HG03060 (cell line): ENCODE results near the gene HSFX2.
"Not testable (repeated sequence)": the region's sequence is repeated elsewhere in the genome, so short reads cannot be mapped to it uniquely, and the experiment has no call there.

Experiments used
- ATAC-seq: cut with Tn5 transposase; IDR thresholded peaks from one replicate; pipeline ENCODE4 v1.9.1; 2021; ENCODE audit warnings: low read depth, moderate number of reproducible peaks; ENCODE audit not compliant: unreplicated experiment

Gene HSFX2, protein sequence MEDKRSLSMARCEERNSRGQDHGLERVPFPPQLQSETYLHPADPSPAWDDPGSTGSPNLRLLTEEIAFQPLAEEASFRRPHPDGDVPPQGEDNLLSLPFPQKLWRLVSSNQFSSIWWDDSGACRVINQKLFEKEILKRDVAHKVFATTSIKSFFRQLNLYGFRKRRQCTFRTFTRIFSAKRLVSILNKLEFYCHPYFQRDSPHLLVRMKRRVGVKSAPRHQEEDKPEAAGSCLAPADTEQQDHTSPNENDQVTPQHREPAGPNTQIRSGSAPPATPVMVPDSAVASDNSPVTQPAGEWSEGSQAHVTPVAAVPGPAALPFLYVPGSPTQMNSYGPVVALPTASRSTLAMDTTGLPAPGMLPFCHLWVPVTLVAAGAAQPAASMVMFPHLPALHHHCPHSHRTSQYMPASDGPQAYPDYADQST

DNA sequence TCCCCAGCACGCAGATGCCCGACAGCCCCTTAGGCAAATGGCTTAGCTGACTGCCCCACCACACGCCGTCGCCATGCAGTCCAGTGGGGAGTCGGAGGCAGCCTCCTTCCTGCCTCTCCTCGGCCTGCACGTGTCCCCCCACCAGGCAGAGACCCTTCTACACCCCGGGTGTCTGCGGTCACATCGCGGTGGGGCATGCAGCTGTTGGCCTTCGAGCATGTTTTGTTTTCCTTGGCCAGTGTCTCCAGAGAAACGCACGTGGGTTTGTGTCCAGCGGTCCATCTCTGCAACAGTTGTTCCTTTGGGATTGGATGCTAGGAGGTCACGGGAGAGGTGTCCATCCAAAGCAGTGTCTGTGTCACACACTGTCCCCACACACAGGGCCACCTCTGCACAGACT lies at the start of gene HSFX2:
Gene HSFX2, minus strand, starts transcription at position 101 of the 400 bp plus-strand sequence. CDS start 614 bp downstream, outside the sequence.
- not testable (repeated sequence) for ATAC-seq

DNA sequence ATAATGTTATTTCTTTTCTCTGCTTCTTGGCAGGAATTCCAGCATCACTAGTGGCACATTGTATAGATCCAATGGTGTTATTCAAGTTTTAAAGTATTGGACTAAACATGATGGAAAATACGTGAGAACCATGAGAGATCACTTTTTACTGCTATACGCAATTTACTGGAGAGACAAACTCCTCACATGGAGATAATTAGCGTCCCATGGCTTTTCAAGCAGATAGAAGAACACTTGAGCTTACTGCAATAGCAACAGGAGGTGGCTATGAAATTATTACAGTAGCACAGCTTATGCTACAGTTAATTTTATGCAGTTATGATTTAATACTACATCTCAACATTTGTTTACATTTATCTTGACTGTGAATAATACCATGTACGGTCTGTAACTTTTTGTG lies 48.4 kb upstream of the HSFX2 start:
- no peak for ATAC-seq

DNA sequence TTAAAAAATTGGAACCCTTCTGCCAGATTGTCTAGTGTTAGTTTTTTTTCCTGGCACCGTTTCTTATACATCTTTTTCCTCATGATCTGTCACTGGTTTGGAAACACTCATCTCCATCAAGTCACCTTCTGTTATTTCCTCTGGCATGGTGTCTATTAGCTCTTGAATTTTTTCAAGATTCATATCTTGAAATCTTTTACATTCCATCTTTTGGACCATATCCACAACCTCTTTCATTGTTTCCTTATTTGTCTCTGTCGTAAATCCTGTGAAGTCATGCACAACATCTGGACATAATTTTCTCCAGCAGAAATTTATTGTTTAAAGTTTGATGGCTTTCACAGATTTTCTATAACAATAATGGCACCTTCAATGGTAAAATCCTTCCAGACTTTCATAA lies 46.7 kb upstream of the HSFX2 start:
- no peak for ATAC-seq

DNA sequence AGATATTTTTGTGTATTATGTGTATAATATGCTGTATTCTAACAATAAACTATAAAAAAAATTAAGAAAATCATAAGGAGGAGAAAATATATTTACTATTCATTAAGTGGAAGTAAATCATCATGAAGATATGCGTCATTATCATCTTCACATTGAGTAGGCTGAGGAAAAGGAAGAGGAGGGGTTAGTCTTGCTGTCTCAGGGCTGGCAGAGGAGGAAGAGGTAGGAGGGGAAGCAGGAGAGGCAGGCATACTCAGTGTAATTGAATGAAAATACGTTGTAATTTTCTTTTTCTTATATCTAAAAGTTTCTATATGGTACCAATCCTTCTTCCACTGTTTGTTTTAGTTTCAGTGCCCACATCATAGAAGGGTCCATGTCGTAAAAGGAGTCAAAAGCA lies 46.3 kb upstream of the HSFX2 start:
- no peak for ATAC-seq

DNA sequence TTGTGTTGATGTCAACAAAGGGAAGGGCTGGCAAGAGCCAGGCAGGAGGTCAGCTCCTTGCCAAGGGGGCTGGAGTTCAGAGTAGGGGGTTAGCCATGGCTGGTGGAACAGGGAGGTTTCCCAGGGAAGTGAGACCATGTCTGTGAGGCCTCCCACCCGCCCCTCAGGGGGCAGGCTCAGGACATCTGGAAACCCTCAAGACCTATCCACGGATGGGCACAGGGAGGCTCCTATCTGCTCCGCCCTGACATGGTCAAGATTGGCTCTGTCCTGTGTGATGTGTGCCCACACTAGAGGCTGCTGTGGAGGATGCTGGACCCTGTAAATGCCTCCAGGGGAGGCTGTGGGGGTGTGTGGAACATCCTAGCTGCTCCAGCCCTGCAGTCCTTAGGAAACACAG lies 44.5 kb upstream of the HSFX2 start:
- ATAC-seq = no peak

DNA sequence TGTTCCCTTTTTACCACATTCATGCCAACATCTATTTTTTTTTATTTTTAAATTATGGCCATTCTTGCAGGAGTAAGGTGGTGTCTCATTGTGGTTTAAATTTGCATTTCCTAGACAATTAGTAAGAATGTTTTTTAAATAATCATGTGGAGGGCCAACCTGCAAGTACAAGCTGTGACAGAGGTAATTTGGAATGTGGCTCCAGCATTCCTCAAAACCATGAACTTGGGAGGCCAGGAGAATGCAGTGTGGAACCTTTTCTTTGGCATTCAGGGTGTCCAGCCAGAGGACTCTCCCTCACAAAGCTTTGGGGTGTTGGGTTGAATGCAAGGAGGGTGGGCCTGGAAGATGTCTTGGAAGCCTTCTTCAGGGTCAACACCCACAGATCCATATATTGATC lies 43.7 kb upstream of the HSFX2 start:
- ATAC-seq = no peak

DNA sequence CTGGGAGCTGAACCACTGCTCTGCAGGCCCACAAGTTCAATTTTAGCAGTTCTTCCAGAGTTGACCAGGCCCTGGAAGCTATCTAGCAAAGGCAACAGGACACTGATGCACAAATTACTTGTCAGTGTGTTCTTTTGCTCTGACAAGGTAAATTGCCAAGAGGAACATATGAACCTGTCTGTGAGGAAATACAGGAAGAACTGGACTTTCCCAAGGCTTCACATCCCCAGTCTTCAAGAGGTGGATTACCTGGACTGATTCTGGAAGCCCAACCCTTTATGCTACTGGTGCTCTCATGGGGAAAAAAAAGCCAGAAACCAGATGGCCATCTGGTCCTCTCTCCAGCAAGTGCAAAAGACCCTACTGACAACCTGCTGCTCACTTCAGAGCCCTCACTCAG lies 38.4 kb upstream of the HSFX2 start:
- no peak for ATAC-seq

DNA sequence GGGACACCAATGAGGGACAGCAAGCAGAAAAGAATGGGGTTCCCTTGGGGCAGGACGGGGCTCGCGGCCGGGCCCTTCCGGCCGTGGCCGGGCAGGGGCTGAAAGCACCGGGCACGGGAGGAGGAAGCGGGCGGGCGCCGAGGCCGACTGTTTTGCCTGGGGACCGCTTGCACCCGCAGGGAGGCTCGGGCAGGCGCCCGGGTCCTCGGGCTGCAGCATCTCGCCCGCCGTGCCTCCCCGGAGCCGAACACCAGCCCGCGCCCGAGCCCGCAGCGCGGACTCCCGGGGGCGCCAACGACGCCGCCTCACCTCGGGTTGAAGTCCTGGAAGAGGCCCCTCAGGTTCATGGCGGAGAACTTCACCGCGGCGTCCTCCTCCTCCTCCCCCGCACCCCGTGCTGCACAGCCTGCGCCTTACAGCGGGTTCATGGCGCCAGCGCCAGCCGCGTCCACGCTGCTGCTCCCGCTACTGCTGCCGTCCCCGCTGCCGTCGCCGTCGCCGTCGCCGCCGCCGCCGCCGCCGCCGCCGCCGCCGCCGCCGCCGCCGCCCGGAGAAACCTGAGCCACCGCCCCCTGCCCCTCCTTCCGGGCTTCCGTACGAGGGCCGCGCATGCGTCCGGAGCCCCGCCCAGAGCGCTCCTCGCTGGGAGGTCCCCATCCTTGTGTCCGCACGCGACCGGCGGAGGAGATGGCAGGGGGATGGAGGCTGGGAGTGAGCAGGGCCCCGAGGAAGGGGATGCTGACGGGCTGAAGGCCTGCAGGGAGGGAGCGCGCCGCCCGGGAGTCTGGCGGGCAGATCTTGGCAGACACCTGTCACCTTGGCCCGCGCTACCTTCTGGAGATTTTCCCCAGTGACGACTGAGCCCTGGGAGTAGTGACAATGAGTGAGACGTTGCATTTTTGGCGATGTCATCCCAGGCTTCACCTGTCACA lies 36.4 kb upstream of the HSFX2 start, which contains the start of gene TMEM185A:
Gene TMEM185A, minus strand, starts transcription at position 559 of the 932 bp plus-strand sequence. Its CDS starts 212 bp downstream, at position 347.
- ATAC-seq = no peak

DNA sequence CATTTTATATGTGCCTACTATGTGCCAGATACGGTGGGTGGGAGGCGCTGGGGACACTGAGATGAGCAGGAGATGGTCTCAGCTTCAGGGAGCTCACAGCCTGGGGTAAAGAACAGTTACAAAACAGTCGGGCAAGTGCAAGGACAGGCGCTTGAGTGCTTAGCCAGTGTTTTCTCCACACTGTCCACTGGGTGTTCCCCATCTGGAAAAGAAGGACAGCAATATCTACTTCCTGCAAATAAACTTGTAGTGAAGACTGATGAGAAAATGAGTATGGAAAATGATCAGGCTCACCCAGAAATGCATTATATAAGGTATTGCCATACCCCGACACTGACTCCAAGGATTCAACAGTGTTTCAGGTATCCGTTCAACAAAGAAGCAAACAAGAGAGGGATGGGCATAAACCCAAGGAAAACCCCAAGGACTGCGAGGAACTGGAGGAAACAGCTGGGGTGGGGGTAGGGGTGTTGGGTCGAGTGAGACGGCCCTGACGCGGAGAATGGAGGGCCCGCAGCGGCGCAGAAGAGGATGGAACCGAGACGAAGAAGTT lies 35.6 kb upstream of the HSFX2 start:
- ATAC-seq = no peak

DNA sequence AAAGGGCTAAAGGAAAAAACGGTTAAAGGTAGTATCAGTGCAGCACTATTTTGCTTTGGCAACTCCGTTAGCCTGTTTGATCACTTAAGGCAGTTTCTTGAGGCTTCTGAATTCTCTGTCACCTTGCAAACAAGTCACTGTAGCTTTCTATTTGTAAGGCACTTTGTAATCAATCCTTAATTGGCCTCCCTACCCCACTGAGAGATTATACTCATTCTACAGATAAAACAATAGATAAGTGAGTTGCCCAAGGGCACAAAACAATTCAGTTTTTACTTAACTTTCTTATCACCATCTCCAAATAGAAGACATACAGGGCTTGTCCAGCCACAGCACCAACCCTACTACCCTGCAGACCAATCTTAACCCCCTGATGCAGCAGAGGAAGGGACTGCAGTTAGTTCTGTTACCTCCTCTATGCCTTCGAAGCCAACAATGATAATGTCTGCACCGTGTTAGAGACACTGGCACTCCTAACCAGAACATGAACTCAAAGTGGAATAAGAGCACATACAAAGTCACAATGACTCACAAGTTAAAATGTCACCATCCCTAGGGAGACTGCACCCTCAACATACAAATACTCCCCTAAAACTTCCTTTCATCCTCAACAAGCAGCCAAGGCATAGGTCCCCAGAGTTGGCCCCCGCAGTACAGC lies 34.7 kb upstream of the HSFX2 start:
- no peak for ATAC-seq

DNA sequence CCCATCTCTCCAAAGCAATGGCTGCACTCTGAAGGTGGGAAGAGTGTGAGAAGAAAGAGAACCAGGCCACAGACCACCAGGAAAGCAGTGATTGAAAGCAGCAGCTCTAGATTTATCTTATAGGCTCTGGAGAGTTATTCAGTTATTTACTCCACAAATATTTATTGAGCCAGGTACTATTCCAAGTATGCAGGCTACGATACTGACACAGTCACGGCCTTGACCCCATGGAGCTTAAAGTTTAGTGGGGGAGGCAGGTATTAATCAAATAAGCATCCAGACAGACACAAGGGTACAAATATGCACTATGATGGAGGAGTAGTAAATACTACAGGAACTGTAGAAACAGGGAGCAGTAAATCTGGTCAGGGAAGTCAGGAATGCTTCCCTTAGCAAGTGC lies 33.7 kb upstream of the HSFX2 start:
- ATAC-seq = no peak

DNA sequence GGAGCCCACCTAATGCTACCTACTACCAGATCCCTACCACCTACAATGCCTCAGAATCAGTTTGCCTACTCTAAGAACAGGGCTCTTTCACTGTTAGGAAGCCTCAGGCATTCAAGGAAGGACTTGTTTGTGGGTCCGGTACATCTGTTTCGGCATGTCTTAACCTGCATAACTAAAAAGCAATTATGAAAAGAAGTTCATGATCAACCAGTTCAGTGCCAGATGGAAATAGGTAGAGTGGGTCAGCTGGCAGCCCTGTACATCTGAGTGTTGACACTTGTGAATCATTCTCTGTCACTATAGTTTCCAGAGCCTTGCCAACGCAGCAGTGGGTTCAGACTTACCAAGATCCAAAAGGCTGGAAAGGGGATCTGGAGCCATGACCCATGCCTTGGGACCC lies 33.2 kb upstream of the HSFX2 start:
- no peak for ATAC-seq

DNA sequence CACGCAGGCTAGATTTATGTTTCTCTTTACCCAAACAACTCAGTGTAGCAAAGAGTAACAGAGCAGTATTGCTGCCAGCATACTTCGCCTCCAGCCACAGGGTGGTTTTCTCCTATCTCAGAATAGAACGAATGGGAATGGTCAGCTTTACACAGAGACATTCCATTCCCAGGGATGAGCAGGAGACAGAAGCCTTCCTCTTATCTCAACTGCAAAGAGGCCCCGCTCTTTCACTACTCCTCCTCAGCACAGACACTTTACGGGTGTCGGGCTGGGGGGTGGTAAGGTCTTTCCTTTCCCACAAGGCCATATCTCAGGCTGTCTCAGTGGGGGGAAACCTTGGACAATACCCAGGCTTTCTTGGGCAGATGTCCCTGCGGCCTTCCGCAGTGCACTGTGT lies 31.7 kb upstream of the HSFX2 start:
- not testable (repeated sequence) for ATAC-seq

DNA sequence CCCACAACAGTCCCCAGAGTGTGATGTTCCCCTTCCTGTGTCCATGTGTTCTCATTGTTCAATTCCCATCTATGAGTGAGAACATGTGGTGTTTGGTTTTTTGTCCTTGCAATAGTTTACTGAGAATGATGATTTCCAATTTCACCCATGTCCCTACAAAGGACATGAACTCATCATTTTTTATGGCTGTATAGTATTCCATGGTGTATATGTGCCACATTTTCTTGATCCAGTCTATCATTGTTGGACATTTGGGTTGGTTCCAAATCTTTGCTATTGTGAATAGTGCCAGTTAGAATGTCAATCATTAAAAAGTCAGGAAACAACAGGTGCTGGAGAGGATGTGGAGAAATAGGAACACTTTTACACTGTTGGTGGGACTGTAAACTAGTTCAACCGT lies 24.5 kb upstream of the HSFX2 start:
- not testable (repeated sequence) for ATAC-seq

DNA sequence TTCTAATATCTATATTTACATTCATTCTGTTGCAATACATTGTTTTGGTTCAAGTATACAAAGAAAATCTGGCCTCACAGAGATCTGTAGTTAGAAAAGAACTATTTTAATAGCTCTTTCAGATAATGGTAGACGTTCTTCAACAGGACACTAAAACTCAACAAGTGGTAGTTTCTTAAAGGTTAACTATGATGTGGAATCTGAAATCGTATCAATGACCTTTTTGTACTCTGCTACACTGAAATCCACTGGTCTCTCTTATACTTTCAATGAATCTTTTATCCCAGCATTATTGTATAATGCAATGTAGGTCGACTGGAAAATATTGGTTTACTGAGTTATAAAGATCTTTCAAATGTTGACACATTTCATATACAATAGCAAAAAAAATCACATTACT lies 23.8 kb upstream of the HSFX2 start:
- no peak for ATAC-seq

DNA sequence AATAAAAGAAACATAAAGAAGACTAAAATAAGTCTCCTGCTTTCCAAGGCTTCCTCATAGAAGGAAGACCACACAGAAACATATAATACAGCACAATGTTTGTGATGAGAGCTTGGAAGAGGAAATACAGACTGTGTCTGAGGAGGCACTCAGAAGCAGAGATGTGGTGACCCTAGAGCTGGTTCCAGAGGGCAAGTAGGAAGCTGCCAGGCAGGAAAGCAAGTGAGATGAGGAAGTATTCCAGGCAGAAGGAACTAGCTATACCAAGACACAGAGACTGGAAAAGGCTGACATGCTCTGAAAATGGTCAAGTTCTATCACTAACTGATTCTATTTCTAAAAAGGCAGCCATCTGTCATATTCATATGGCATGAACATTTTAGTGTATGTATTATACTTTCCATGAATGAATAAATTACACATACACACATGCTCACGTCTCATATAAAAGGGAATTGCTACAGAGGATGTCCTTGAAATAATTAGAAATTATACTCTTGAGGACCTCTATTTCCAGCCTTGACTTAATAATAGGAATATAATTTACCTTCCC lies 16.6 kb upstream of the HSFX2 start:
- ATAC-seq = no peak

DNA sequence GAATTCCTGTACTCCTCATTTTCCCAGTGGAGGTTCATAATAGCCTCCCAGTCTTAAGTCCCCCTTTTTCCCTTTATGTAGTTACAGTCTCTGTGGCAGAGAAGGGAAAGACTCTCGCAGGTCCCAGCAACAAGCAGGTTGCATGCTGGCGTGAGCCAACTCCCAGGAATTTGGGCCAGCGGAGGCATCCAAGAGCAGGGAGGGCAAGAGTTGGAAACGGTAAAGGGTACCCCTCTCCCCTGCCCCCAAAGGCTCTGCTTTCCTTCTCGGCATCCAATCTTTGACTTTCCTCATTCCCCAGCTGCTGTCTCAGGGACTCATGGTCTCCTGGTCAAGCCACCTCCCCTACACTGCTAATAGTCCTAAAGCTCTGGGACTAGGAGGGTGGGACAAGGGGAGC lies 15.4 kb upstream of the HSFX2 start:
- ATAC-seq = no peak

DNA sequence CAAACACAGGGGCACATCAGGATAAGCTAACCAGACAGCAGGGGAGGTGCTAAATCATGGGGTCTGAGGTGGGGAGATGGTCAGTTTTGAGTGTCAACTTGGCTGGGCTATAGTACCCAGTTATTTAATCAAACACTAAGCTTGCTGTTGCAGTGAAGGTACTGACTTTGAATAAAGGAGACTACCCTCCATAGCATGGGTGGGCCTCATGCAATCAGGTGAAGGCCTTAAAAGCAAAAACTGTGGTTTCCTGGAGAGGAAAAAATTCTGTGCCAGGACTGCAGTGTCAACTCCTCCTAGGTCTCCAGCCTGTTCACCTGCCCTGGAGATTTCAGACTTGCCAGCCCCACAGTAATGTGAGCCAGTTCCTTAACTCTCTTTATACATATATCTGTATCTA lies 12.6 kb upstream of the HSFX2 start:
- ATAC-seq = no peak

DNA sequence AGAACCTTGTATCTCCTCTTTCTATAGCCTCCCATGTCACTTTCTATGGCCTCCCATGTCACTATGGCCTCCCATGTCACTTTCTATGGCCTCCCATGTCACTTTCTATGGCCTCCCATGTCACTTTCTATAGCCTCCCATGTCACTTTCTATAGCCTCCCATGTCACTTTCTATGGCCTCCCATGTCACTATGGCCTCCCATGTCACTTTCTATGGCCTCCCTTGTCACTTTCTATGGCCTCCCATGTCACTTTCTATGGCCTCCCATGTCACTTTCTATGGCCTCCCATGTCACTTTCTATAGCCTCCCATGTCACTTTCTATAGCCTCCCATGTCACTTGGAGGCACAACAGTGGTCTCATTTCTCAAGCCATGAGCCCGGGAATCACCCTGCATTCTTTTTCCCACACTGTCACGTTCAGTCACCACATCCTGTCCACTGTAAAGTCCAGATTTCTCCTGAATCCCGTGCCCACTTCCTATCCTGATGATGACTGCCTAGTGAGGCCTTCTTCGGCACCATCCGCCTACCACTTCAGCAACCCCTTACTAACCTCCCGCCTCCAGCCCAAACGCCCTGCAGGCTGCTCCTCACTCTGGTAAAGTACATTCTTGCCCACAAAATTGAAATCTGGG lies 10.3 kb upstream of the HSFX2 start:
- ATAC-seq = not testable (repeated sequence)

DNA sequence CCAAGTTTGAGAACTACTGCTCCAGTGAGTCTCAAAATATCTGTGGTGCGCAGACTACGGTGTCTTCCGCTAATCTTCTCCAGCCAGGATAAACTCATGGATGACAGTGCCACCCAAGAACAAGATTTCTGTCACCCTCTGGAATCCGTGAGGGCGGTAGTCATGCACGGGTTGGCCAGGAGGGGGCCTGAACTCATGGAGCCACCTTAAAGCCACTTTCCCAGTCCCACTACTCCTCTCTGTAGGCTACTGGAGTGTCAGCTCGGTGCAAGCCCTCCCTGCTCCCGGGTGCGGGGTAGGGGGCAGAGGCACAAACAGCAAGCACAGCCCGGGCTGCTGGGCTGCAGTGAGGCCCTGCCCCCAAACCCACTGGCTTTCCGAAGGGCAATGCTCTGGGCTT lies 3.5 kb upstream of the HSFX2 start:
- ATAC-seq = not testable (repeated sequence)
